ENCODE data around the gene KIAA1755.

Gene KIAA1755

GRCh38 chr20:38216201-38216600 lies 44.3 kb downstream of the KIAA1755 start:
- no peak for DNase-seq

DNA sequence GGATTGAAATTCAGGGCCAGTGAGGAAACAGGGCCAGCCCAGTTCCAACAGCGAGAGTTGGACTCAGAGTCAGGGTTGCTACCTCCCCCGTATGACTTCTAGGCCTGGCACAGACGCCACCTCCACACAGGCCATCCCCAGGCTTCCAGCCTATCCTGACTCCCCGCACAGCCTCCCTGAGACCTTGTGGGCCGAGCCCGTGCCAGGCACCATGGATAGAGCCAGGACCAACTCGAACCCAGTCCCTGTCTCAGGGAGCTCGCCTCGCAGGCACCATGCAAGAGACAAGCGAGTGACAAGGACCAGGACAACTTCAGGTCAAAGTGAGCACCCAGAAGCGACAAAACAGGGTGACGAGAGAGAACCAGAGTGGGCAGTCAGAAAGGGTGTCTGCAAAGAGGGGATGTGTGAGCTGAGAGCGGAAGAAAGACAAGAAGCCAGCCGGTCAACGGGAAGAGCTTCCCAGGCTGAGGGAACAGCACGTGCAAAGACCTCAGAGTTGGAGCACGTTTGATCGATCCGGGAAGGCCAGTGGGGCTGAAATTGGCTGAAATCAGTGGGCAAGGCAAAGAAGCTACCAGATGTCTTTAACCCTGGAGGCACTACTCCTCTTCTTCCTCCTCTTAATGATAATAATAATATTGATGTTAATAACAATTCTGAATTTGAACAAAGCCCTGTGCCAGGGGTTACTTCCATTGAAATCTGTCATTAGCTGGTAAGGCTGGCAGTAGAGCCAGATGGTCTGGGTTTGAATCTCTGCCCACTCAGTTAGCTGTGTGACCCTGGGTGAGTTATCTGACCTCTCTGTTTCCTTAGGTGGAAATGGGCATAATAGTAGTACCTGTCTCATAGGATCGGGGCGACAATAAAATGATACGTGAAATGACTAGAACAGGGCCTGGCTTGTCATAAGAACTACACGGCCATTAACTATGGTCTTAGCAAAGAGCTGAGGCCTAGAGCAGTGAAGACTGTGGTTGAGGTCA lies 45.0 kb downstream of the KIAA1755 start:
- DNase-seq = no peak

- no peak for DNase-seq
These were observed 46.0 kb downstream of the KIAA1755 start for GRCh38 chr20:38214256-38215193.

DNA sequence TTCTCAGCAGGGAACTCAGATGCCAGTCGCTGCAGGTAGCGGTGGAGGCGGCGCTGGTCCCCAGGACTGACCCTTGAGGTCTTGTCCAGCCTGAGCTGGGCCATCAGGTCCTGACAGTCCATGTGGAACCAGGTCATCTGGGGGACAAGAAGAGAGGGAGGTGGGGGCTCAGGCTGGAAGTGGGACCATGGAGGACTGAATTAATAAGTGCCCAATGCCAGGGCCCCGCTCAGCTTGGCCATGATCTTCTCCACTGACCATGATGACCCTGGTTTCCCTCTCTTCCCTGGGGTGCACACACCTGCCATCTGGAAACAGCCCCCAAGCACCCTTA lies 47.0 kb downstream of the KIAA1755 start:
- DNase-seq = no peak

DNA sequence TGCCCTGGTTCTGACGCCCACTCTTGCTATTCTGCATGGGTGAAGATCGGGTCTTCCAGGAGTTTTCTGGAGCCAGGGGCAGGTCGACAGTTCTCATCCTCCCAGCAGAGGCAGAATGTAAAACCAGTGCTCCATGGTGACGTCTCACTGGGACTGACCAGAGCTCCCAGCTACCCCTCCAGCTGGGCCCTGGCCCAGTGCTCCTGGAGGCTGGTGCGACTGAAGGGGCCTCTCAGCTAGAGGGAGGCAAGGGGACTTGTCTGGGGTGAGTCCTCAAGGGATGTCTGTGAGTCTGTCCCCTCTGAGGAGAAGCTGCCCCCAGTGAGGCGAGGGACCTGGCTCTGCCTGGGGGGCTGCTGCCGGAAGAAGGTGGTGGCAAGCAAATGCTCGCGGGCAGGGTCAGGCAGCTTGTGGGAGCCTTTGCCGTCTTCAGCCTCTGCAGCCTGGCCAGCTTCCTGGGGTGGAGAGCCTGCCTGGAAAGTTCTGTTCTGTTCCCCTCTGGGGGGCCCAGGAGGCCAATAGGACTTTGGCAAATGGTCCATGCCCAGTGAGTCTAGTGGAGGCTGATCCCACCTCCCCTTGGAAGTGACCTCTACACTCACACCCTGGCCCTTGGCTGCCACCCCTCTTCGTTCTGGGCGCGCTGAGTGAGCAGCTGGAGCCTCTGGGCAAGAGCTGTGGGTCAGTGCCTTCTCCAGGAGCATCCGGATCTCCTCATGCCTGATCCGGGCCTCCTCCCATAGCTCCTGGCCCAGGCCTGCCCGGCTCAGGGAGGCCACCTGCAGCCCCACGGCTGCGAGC lies 47.5 kb downstream of the KIAA1755 start:
- no peak for DNase-seq

- no peak for DNase-seq
These were observed 49.1 kb downstream of the KIAA1755 start for GRCh38 chr20:38211200-38212097.

DNA sequence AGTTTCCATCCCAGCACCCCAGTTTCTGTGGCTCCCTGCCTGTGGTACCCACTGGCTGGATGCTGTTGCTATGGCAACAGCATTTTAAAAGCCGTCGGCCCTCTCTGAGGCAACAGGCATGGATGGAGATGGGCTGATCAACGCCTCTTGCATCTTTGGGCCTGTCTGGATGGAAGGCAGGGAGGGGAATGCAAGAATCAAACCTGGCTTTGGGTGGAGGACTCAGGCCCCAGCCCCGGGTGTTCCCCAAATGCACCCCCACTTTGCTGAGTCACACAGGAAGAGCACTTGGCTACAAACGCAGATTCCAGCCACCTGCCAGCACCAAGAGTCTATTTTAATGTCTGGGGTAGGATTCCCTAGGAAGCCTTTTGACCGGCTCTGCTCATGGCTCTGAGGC lies 49.8 kb downstream of the KIAA1755 start:
- DNase-seq = no peak

GRCh38 chr20:38209736-38210405 lies 50.7 kb downstream of the KIAA1755 start:
- DNase-seq = no peak

DNA sequence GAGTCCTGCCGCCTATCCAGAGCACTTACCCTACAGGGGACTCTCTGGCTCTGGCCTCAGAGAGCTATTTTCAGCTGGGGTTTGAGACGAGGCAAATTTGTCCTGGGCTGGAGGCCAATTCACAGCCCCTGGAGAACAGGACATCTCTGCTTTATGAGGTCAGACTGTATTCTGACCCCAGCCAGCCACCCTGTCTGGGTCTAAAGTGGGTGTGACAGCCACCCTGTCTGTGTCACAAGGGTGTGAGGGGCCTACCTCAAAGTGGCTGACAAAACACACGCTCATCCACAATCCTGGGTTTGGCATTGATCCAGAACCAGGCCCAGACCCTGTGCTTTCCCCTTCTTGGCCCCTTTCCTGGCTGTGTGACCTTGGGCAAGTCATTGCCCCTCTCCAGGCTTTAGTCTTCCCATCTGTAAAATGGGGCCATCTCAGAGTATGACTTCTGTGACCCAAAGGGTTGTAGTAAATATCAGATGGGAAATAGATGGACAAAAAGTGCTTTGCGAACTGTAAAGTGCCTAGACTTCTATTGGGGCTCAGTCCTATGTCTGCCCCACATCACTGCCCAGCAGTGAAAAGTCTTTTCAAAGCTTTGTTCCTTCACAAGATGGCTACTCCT lies 51.4 kb downstream of the KIAA1755 start:
- no peak for DNase-seq

DNA sequence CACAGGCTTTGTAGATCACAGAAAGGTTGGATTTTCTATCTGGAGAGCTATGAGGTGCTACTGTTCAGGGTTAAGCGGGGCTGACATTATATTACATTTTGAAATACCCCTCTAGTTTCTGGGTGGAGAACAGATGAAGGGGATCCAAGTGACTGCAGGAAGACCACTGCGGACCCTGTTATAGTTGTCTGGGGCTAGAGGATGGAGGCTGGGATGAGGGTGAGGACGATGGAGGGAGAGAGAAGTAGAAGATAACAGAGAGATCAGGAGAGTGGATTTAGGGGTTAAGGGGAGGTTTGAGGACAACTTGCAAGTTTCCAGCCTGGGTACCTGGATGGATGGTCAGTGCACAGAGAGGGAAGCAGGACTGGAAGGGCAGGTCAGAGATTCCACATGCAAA lies 52.0 kb downstream of the KIAA1755 start:
- DNase-seq = no peak

- no peak for DNase-seq
These were observed 52.4 kb downstream of the KIAA1755 start for GRCh38 chr20:38208088-38208487.

- no peak for DNase-seq
These were observed 52.9 kb downstream of the KIAA1755 start for GRCh38 chr20:38207621-38208020.

DNA sequence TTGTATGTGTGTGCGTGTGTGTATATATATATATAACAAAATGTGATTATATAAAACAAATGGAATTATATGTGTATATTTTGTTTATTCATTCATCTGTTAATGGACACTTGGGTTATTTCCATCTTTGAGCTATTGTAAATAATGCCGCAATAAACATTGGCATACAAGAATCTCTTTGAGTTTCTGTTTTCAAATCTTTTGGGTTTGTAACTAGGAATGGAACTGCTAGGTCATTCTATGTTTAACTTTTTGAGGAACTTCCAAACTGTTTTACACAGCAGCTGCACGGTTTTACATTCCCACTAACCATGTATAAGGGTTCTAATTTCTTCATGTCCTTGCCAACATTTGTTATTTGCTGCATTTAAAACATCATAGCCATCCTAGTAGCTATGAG lies 55.5 kb downstream of the KIAA1755 start:
- no peak for DNase-seq

GRCh38 chr20:38203981-38204357 lies 56.6 kb downstream of the KIAA1755 start:
- DNase-seq = no peak

DNA sequence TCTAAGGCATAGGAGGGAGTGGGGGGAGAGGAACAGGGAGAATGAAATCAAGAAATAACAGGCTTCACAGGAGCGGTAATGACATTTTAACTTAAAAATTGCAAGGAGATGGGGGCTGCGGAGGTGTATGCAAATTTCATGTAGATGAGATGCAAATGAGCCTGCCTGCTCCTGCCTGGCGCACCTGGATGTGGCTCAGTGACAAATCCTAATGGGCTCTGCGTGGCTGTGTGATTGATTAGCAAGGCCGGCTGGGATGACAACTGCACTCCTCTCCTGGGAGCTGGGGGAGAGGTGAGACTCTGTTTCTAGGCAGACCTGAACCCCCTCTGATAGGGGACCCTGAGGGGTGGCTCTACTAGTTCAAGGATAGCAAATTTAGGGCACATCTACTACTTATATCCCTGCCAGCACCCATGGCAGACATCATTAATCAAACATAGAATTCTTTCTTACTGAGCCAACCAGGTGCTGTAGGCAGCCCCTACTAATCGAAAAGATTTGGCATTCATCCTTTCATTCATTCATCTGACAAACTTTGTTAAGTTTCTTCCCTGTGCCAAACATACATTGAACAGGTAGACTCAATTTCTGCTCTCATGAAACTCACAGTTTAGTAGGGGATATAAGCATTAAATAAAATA lies 57.1 kb downstream of the KIAA1755 start:
- no peak for DNase-seq

GRCh38 chr20:38202982-38203293 lies 57.6 kb downstream of the KIAA1755 start:
- no peak for DNase-seq

DNA sequence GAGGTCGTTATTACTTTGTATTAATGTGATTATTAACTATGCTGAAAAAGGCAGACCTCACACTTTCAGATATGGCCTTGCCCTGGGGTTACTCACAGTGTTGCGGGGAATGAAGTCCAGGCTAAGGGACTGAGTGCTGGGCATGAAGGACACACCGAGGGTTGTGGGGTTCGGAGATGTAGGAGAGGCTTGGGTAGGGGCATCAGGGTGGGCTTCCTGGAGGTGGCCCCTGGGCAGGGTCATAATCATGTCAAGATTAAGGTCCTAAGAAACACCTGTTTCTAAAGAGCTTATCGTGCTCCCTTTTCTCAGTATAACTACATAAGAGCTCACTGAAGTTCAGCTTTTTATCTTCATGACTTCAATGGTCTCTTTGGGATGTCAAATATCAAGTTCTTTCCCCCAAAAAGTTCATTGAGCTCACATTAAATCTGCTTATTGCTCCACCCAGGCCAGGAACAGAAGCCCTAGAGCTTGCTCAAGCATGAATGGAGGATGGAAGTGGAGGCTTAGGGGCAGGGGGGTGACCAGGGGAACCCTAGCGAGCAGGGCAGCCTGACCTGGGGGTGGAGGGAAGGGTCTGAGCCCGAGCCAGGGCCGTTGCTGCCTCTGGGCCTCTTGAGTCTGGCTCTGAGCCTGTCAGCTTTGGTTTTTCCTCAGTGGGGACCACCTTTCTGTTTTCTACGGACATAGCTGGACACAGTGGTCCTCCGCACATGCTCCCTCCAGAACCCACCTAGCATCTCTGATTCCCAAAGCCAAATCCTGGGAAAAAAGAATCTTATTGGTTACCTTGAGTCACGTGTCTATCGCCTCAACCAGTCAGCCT lies 58.2 kb downstream of the KIAA1755 start:
- DNase-seq = no peak

GRCh38 chr20:38201356-38201755 lies 59.2 kb downstream of the KIAA1755 start:
- no peak for DNase-seq

- no peak for DNase-seq
These were observed 59.9 kb downstream of the KIAA1755 start for GRCh38 chr20:38200646-38201045.
